AG04449 (cell line): ENCODE measurements around the gene ANO1.

Experiments
- CTCF ChIA-PET: fragments of 350-600 bp; formaldehyde crosslinking; extraction: SDS; loops from one replicate; lab custom pipeline; 2021; ENCODE audit warnings: antibody characterized with exemption; lab: Yijun Ruan, JAX
- POLR2A ChIA-PET: fragments of 400-600, 350-600 bp; formaldehyde crosslinking; extraction: SDS; loops from one replicate; lab custom pipeline; 2020; ENCODE audit warnings: antibody characterized with exemption, inconsistent platforms; lab: Yijun Ruan, JAX
- DNase-seq: peaks from one replicate; pipeline ENCODE4 v3.0.0-alpha.2; 2010; ENCODE audit warnings: low read depth, low spot score
- H3K4me3 ChIP-seq: 2 replicates; pipeline ENCODE4 v1.5.1; 2011; ENCODE audit warnings: low read depth, mild to moderate bottlenecking, control low read depth, low read length
- TF ChIP-seq, protein P1 (sequence below): IDR thresholded peaks from one replicate; pipeline ENCODE4 v1.5.1; 2011; ENCODE audit warnings: mild to moderate bottlenecking, moderate library complexity, low read length, control low read depth, inconsistent platforms; ENCODE audit not compliant: insufficient read depth; ENCODE audit errors: missing control alignments

ANO1 gene

GRCh38 chr11:70159627-70160570 is 81.8 kb downstream of the ANO1 start:
- no peak for DNase-seq
- ChIA-PET CTCF (no interaction called here), POLR2A (no interaction called here)
- TF ChIP-seq, protein P1, sequence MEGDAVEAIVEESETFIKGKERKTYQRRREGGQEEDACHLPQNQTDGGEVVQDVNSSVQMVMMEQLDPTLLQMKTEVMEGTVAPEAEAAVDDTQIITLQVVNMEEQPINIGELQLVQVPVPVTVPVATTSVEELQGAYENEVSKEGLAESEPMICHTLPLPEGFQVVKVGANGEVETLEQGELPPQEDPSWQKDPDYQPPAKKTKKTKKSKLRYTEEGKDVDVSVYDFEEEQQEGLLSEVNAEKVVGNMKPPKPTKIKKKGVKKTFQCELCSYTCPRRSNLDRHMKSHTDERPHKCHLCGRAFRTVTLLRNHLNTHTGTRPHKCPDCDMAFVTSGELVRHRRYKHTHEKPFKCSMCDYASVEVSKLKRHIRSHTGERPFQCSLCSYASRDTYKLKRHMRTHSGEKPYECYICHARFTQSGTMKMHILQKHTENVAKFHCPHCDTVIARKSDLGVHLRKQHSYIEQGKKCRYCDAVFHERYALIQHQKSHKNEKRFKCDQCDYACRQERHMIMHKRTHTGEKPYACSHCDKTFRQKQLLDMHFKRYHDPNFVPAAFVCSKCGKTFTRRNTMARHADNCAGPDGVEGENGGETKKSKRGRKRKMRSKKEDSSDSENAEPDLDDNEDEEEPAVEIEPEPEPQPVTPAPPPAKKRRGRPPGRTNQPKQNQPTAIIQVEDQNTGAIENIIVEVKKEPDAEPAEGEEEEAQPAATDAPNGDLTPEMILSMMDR = no peak
- H3K4me3 ChIP-seq = no peak overlapping the region

DNA sequence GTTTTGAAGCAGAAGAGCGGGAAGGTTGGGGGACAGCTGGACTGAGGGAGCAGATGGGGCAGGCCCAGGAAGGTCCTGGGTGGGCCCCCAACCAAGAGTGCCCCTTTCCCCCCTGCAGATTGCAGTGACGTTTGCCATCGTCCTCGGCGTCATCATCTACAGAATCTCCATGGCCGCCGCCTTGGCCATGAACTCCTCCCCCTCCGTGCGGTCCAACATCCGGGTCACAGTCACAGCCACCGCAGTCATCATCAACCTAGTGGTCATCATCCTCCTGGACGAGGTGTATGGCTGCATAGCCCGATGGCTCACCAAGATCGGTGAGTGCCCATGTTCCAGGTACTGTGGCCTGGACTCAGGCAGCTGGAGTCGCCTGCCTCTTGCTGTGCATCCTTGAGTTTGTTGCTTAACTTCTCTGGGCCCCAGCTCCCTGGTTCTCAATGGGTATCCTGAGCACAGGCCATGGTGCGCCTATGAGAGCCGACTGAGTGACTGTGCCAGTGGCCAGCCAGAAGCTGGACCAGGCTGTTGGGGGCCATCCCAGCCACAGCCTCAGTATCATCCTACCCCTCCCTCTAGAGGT is 83.0 kb downstream of the ANO1 start:
- TF ChIP-seq, protein P1 = no peak
- ChIA-PET POLR2A (no interaction called here), CTCF (no interaction called here)
- DNase-seq = no peak
- no peak overlapping the region for H3K4me3 ChIP-seq

- TF ChIP-seq, protein P1 = no peak
- no peak overlapping the region for H3K4me3 ChIP-seq
- ChIA-PET POLR2A (no interaction called here), CTCF (no interaction called here)
- no peak for DNase-seq
These were observed 86.6 kb downstream of the ANO1 start for GRCh38 chr11:70164705-70165104.

GRCh38 chr11:70167120-70167519 is 89.0 kb downstream of the ANO1 start:
- ChIA-PET CTCF (no interaction called here), POLR2A (no interaction called here)
- H3K4me3 ChIP-seq = no peak overlapping the region
- DNase-seq = no peak
- TF ChIP-seq, protein P1 = no peak

DNA sequence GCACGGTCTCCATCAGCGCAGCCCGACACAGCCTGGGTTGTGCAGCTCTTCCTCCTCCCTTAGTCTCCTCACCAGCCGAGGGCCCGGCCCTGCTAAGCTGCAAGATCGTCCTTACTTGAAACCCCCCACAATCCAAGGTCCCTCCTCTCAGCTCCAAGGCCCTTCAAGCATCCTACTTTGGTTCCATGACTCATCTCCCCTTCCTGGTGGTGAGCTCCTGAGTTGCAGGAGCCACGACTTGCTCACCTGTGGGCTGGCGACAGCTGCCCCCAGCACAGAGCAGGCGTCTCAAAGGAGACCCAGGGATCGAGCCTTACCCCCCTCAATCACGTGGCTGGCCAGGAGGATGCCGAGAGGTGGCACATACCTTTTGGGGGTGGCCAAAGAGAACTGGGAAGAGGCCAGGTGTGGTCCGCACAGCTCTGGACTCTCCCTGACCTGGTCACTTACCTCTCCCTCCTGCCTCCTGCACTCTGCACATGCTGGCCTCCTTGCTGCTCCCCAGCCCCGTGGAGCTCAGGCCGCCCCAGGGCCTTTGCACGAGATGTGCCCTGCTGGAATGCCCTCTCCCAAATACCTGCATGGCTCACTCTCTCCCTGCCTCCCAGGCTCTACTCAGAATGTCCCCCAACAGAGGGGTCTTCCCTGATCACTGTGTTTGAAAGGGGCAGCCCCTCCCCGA is 89.7 kb downstream of the ANO1 start:
- H3K4me3 ChIP-seq = no peak overlapping the region
- ChIA-PET POLR2A (no interaction called here), CTCF (interaction anchor here (1.0 kb wide), 1 partner anchor 249 kb away, joined by 3 read pairs; no protein-coding TSS in a partner anchor)
- TF ChIP-seq, protein P1 = no peak
- DNase-seq = no peak

DNA sequence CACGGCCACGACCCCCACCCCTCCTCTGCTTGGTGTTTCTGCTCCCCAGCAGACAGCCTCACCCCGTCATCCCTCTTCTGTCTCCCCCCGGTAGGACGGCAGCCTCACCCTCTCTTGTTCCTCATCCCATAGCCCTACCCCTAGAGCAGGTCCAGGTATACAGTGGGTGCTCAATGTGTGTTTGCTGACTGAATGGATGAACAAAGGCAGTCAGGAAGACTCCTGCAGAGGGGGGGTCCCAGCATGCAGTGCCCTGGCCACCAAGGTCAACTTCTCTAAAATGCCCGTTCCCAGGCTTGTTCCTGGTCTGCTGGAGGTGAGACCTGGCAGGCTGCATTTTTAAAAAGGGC is 90.3 kb downstream of the ANO1 start:
- no peak overlapping the region for H3K4me3 ChIP-seq
- TF ChIP-seq, protein P1 = no peak
- ChIA-PET CTCF (interaction anchor here (1.0 kb wide), 1 partner anchor 250 kb away, joined by 3 read pairs; no protein-coding TSS in a partner anchor), POLR2A (no interaction called here)
- DNase-seq = no peak
